HepG2 (cell line): ENCODE results near the gene ZBP1. TPM values are rescaled to one million over a fixed set of nuclear protein-coding genes. Genes with fewer than 3 reads are reported as not detected.

Source experiments
- ATAC-seq: fragments of 200-7000 bp; cut with Tn5 transposase; 3 replicates; pipeline ENCODE4 v1.9.1; 2020; ENCODE audit warnings: mild to moderate bottlenecking, moderate library complexity
- BruUV-seq: library from RNA; stranded (reverse); fragments of 400-500 nt; replicated peaks from 2 replicates; lab custom pipeline; 2021; lab: Mats Ljungman, UMichigan
- CTCF ChIA-PET: fragments of 300-600 bp; formaldehyde crosslinking; extraction: SDS; loops from one replicate; lab custom pipeline; 2021; ENCODE audit warnings: low total read pairs, inconsistent platforms, low intra/inter-chr PET ratio; lab: Yijun Ruan, JAX
- POLR2A ChIA-PET: fragments of 350-600 bp; sonication (Branson Sonifier 250); formaldehyde crosslinking; loops from one replicate; lab custom pipeline; 2020; ENCODE audit warnings: antibody characterized with exemption, inconsistent platforms; lab: Yijun Ruan, JAX
- DNase-seq: peaks from one replicate; pipeline ENCODE4 v3.0.0-alpha.2; 2015; ENCODE audit warnings: low spot score
- FAIRE-seq: peaks from 3 replicates; lab custom pipeline; 2011; peaks lifted over from hg19 to GRCh38; lab: Jason Lieb, UNC
- H2AFZ ChIP-seq: one replicate; pipeline ENCODE4 v1.6.1; 2011; ENCODE audit warnings: low read length, inconsistent platforms
- H3K27ac ChIP-seq: fragments of 300-600 bp; 3 replicates; pipeline ENCODE4 v1.8.0; 2011; ENCODE audit warnings: mixed run types, mild to moderate bottlenecking, mixed read lengths, low read length, inconsistent platforms; ENCODE audit not compliant: insufficient read depth; ENCODE audit errors: extremely low read length
- H3K27me3 ChIP-seq, 2 experiments: fragments of 200-600 bp in 1 of 2; 2 replicates in 1 of 2; 3 replicates in 1 of 2; pipeline versions ENCODE4 v1.6.0 to v1.8.0; 2011; ENCODE audit warnings: low read length in 2 of 2, mild to moderate bottlenecking in 2 of 2, moderate library complexity in 2 of 2, inconsistent platforms in 1 of 2; ENCODE audit not compliant: insufficient read depth in 2 of 2, control insufficient read depth in 1 of 2
- H3K36me3 ChIP-seq, 2 experiments: fragments of 200-600 bp in 1 of 2; replicated peaks in 1 of 2; 2 replicates in 1 of 2; 3 replicates in 1 of 2; pipeline versions ENCODE4 v1.5.1 to v1.8.0; 2011; ENCODE audit warnings: low read length in 2 of 2, inconsistent platforms in 1 of 2; ENCODE audit not compliant: insufficient read depth in 2 of 2, control insufficient read depth in 1 of 2
- H3K4me1 ChIP-seq: 2 replicates; pipeline ENCODE4 v1.5.1; 2012; ENCODE audit warnings: low read length, inconsistent platforms; ENCODE audit not compliant: insufficient read depth
- H3K4me2 ChIP-seq: 2 replicates; pipeline ENCODE4 v1.6.0; 2011; ENCODE audit warnings: low read depth, low read length, inconsistent platforms
- H3K4me3 ChIP-seq, 3 experiments: fragments of 200-600 bp in 1 of 3; sonication (generic), shearing (Covaris generic) in 1 of 3; replicated peaks in 1 of 3; 2 replicates each; pipeline ENCODE4 v1.5.1; 2011 to 2016; ENCODE audit warnings: low read length in 3 of 3, inconsistent platforms in 2 of 3, low read depth in 2 of 3, mild to moderate bottlenecking in 2 of 3, control low read depth in 1 of 3, mixed read lengths in 1 of 3; ENCODE audit not compliant: insufficient read depth in 1 of 3
- H3K79me2 ChIP-seq: one replicate; pipeline ENCODE4 v1.6.1; 2011; ENCODE audit warnings: low read length, inconsistent platforms; ENCODE audit not compliant: insufficient read depth
- H3K9ac ChIP-seq: 2 replicates; pipeline ENCODE4 v1.6.0; 2011; ENCODE audit warnings: mild to moderate bottlenecking, low read depth, low read length, inconsistent platforms; ENCODE audit not compliant: insufficient read depth
- H3K9me3 ChIP-seq: 2 replicates; pipeline ENCODE4 v1.5.1; 2012; ENCODE audit warnings: mild to moderate bottlenecking, low read length
- H4K20me1 ChIP-seq: 2 replicates; pipeline ENCODE4 v1.6.0; 2011; ENCODE audit warnings: inconsistent platforms, mild to moderate bottlenecking, low read length, moderate library complexity; ENCODE audit not compliant: insufficient read depth
- ATF6 ChIP-seq: sonication (generic); formaldehyde crosslinking; conservative IDR thresholded peaks from 2 replicates; pipeline ENCODE4 v1.4.0; 2020; ENCODE audit warnings: missing genetic modification reagents
- DNMT1 ChIP-seq: sonication (generic); formaldehyde crosslinking; IDR thresholded peaks from 2 replicates; pipeline ENCODE4 v1.5.1; 2020; ENCODE audit warnings: mild to moderate bottlenecking, missing genetic modification reagents
- GABPB1 ChIP-seq: IDR thresholded peaks from 2 replicates; pipeline ENCODE4 v1.6.1; 2016; ENCODE audit warnings: mild to moderate bottlenecking, missing genetic modification reagents, moderate library complexity, missing compliant biosample characterization
- KDM4B ChIP-seq: sonication (generic); formaldehyde crosslinking; IDR thresholded peaks from 2 replicates; pipeline ENCODE4 v1.4.0; 2020; ENCODE audit warnings: missing genetic modification reagents
- MZF1 ChIP-seq: sonication (generic); formaldehyde crosslinking; IDR thresholded peaks from 2 replicates; pipeline ENCODE4 v1.8.1; 2023; ENCODE audit warnings: mild to moderate bottlenecking, missing genetic modification reagents, borderline replicate concordance
- PITX1 ChIP-seq: sonication (generic); formaldehyde crosslinking; IDR thresholded peaks from 2 replicates; pipeline ENCODE4 v1.5.1; 2020; ENCODE audit warnings: mild to moderate bottlenecking, missing genetic modification reagents
- SNAPC4 ChIP-seq: sonication (generic); formaldehyde crosslinking; IDR thresholded peaks from 2 replicates; pipeline ENCODE4 v1.4.0; 2020; ENCODE audit warnings: mild to moderate bottlenecking, missing genetic modification reagents
- TBX3 ChIP-seq: fragments of 450-650 bp; IDR thresholded peaks from 2 replicates; pipeline ENCODE4 v1.6.1; 2017; ENCODE audit warnings: antibody characterized with exemption, mild to moderate bottlenecking, inconsistent platforms, borderline replicate concordance
- ZNF704 ChIP-seq: sonication (generic); formaldehyde crosslinking; IDR thresholded peaks from 2 replicates; pipeline ENCODE4 v1.8.1; 2023; ENCODE audit warnings: mild to moderate bottlenecking, inconsistent platforms, moderate library complexity, missing genetic modification reagents, borderline replicate concordance
- WGBS: methylation state at CpG from one replicate; pipeline ENCODE4 v1.1.6; 2017; ENCODE audit warnings: low lambda C conversion rate; 5-methylcytosine and 5-hydroxymethylcytosine counted together
- in situ Hi-C: cut with HindIII; loops from 2 replicates; pipeline ENCODE4 v1.10.0; 2017; ENCODE audit warnings: low pct_unique_long_range_greater_than_20kb; ENCODE audit not compliant: extremely low pct_ligation_motif_present
- intact Hi-C: fragments of 100-400 bp; cut with micrococcal nuclease; formaldehyde crosslinking; loops from one replicate; pipeline ENCODE4 v1.10.0; 2022; ENCODE audit not compliant: unreplicated experiment
- polyA plus RNA-seq, 8 experiments: library from polyadenylated mRNA; depleted of rRNA in 3 of 8; stranded (reverse) in 7 of 8; unstranded in 1 of 8; fragments of >200 nt; fragmentation: Illumina TruSeq in 4 of 8; extraction: Trizol in 4 of 8; gene quantifications; 2 replicates each; pipeline versions ENCODE4 v1.2.1 to v1.2.3, GENCODE V29; 2011 to 2016; ENCODE audit warnings: low read depth in 4 of 8, missing spikeins in 1 of 8, mixed read lengths in 1 of 8; ENCODE audit not compliant: insufficient read depth in 1 of 8
- total RNA-seq, 5 experiments: library from RNA; depleted of rRNA; stranded (reverse); fragments of >200 nt; fragmentation: Illumina TruSeq; extraction: Trizol; gene quantifications; 2 replicates each; pipeline ENCODE4 v1.2.3, GENCODE V29; 2016; ENCODE audit warnings: low read depth in 1 of 5

Gene ZBP1
- total and polyA plus RNA-seq, 2 of the 13 experiments (the other 11 are each of a cell fraction or from before 2014, with no cell fraction given): not detected

DNA sequence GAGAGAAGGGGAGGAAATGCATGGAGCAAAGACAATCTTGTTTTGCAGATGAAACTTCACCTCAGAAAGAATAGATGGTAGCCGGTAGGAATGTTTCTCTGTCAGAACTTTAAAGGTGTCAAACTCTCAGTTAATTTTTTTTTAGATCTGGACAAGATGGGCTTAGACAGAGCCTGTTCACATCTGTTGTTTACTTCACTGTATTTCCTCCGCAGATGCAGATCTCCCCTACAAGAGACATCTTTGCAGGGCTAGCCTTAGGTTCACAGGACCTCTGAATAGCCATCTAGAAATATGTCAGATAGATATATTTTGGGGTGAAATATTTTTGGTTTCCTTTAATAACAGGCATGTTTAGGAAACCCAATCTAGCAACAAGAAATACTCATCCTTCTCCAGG lies 12.1 kb upstream of the ZBP1 start:
- H4K20me1 ChIP-seq: no peaks in the 10 kb centered on the region
- POLR2A ChIA-PET: no interaction called here
- no peak for FAIRE-seq
- in situ Hi-C loops: no loop called here
- no peak for DNase-seq
- TF ChIP-seq SNAPC4 (CRISPR knock-in tag) (no peak), PITX1 (no peak)
- TF ChIP-seq, all 625 proteins: peak for 0
- no peak overlapping the region for H3K4me2 ChIP-seq
- BruUV-seq: no TSS peak
- no peak overlapping the region for H3K4me3 ChIP-seq
- H3K36me3 ChIP-seq: no peaks in the 10 kb centered on the region
- WGBS: 1% methylated on average over 2 of the region's 2 CpGs
- no peak overlapping the region for H3K27ac ChIP-seq
- no peak for ATAC-seq
- peaks cover 0 to 26% of the 10 kb centered on the region in 2 experiments; a peak in 3 of 5 replicates for H3K27me3 ChIP-seq
- no peak overlapping the region for H2AFZ ChIP-seq
- H3K9me3 ChIP-seq: no peaks in the 10 kb centered on the region
- H3K4me1 ChIP-seq: no peaks in the 10 kb centered on the region
- H3K9ac ChIP-seq: no peak overlapping the region
- intact Hi-C loops: no loop called here
- H3K79me2 ChIP-seq: no peaks in the 10 kb centered on the region
- CTCF ChIA-PET: no interaction called here

DNA sequence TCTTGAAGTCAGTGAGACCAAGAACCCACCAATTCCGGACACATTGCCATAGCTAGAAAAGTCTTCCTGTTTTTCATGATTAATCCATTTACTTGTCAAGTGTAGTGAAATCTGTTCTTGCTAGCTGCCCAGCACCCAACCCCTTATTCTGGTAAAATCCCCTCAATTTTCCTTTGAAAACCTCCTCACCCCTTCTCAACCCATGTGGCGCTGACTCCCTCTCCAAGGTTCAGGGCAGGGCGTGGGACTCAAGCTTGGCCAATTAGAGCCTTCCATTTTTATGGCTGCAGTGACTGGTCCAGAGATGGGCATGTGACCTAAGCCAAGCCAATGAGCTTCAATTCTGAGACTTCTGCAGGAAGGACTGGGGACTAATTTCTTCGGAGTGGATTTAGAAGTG lies 9.8 kb upstream of the ZBP1 start:
- DNase-seq (no peak), ATAC-seq (no peak), FAIRE-seq (no peak)
- in situ Hi-C loops: no loop called here
- H4K20me1 ChIP-seq: no peaks in the 10 kb centered on the region
- ChIA-PET CTCF (no interaction called here), POLR2A (no interaction called here)
- H3K9ac ChIP-seq: no peak overlapping the region
- no peak overlapping the region for H3K27ac ChIP-seq
- no peaks in the 10 kb centered on the region for H3K79me2 ChIP-seq
- WGBS: 8% methylated on average over 4 of the region's 4 CpGs
- no peak overlapping the region for H3K4me2 ChIP-seq
- H2AFZ ChIP-seq: no peak overlapping the region
- peaks cover 5% of the 10 kb centered on the region; the same call in 1 of the 2 replicates for H3K9me3 ChIP-seq
- no peaks in the 10 kb centered on the region for H3K4me1 ChIP-seq
- H3K27me3 ChIP-seq: peaks cover 0 to 27% of the 10 kb centered on the region in 2 experiments; a peak in 3 of 5 replicates
- H3K36me3 ChIP-seq: no peaks in the 10 kb centered on the region
- no peak overlapping the region for H3K4me3 ChIP-seq
- BruUV-seq: no TSS peak
- intact Hi-C loops: no loop called here
- TF ChIP-seq MZF1 (CRISPR knock-in tag): no peak
- no peak for TF ChIP-seq DNMT1
- no peak for TF ChIP-seq GABPB1
- TF ChIP-seq ATF6 (CRISPR knock-in tag): no peak
- no peak for TF ChIP-seq TBX3
- no peak for TF ChIP-seq KDM4B (CRISPR knock-in tag)
- TF ChIP-seq ZNF704: no peak
